SK-MEL-5 (cell line): ENCODE measurements around the gene PRMT9. TPM values are rescaled to one million over a fixed set of nuclear protein-coding genes. Genes with fewer than 3 reads are reported as not detected.

Source experiments
- DNase-seq: peaks from one replicate; pipeline ENCODE4 v3.0.0-alpha.2; 2016; ENCODE audit warnings: low read depth, low spot score
- in situ Hi-C: cut with HindIII; loops from 2 replicates; pipeline ENCODE4 v1.10.0; 2016; ENCODE audit warnings: low sequenced_read_pairs, high pct_unique_total_duplicates, low pct_unique_long_range_greater_than_20kb
- total RNA-seq: library from RNA; depleted of rRNA; stranded (reverse); fragments of >200 nt; shearing (Covaris generic); gene quantifications from 2 replicates; pipeline ENCODE4 v1.2.3, GENCODE V29; 2014; rRNA removed

Gene PRMT9
- total RNA-seq, 1 experiment from 2014 or later = 8.2 TPM

DNA sequence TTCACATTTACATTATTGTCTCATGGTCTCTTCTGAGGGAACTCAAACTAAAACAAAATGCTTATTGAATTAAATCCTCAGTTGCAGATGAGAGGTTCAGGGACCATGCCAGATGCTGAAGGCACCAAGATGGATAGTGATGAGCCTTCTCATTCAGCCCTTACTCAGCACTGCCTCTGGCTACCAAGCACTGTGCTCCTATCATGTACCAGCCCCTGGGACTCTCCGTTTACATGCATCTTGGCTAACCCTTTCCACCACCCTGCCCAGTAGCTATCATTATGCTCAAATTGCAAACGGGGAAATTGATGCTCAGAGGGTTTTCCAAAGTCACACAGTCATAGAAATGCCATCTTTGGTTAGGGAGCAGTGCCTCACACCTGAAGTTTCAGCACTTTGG is 89.4 kb downstream of the PRMT9 start:
- no peak for DNase-seq
- in situ Hi-C loops = no loop called here

DNA sequence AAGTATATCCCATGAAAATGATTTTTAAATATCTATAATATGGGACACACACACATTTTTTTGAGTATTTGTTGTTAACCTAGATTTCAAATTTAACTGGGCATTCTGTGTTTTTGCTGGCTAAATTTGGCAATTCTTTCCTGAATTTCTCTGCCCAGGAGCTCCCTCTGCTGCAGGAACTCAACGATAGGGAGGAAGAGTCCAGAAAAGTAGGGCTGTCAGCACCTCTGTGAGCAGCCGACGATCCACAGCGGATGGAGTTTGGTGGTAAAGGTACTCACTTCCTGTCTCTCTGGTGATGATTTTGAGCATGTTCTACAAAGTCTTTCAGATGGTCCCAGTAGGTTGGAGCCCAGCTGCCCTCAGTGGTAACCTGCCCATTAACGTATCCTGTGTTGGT is 89.9 kb downstream of the PRMT9 start:
- DNase-seq = peak; percentile 21
- in situ Hi-C loops = no loop called here

DNA sequence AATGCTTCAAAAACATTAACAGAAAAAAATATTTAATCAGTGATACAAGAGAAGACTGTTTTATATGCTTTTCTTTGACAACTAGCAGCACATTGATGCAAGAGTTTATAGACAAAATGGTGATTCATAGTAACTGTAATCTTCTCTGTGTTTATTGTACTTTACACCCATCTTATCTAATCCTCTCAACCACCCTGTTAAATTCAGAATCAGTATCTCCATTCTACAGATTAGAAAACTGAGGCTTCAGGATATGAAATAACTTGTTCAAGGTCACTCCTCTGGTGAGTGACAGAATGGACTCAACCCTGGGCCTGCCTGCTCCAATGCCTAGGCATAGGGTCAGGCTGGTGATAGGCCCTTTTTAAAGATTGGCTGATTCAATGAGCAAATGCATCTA is 92.9 kb downstream of the PRMT9 start:
- in situ Hi-C loops = no loop called here
- no peak for DNase-seq

DNA sequence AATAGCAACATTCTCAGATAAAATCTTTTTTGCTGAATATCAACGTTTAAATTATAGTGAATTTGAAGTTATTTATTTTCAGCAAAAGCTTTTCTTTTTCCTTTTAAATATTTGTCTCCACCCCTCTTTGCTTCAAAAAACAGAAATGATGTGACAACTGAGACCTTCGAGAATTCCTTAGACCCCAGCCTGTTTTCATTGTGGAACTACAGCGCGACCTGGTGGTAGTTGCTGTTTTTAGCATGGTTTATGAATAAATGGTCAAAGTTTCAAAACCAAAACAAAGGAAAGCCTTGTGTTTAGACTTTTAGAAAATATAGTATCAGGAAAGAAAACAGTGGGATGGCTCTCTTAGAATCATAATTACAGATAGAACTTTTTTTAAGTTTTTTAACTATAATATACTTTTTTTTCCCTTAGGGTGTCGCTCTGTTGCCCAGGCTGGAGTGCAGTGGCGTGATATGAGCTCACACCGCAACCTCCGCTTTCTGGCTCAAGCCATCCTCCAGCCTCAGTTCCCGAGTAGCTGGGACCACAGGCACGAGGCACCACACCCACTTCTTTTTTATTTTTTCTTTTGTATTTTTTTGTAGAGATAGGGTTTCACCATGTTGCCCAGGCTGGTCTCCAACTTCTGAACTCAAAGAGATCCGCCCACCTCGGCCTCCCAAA is 93.6 kb downstream of the PRMT9 start:
- peak; percentile 84 for DNase-seq
- in situ Hi-C loops = no loop called here

DNA sequence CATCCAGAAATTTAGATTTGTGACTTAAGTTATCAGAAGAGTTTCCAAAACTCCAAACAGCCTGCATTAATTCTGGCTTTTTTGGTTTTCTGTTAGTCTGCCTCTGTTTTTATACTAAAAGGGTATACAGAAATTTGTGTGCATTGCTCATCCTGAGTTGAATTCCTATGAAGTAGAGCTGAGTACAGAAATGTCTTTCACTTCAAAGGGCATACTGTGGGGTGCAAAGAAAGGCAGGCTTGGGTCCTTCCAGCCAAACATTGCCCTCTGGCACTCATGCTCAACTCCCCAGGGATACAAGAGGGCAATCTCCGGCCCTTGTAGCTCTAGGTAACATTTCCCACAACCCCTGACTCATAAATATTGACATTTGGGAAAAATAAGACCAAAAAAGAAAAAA is 94.4 kb downstream of the PRMT9 start:
- in situ Hi-C loops = no loop called here
- DNase-seq = peak; percentile 85

Other genes starting within 250 kb of the PRMT9 start
- gene EDNRA, start 203.1 kb downstream of the PRMT9 start, total RNA-seq = 0.08 and 0.13 TPM in 2 replicates
- gene TMEM184C, start 66.8 kb downstream of the PRMT9 start, total RNA-seq = 26.3 and 31.0 TPM in 2 replicates
- gene ARHGAP10, start 47.9 kb upstream of the PRMT9 start, total RNA-seq = 3.2 and 5.0 TPM in 2 replicates